Measurements from ENCODE around the gene BOD1L1.

BOD1L1 gene

DNA sequence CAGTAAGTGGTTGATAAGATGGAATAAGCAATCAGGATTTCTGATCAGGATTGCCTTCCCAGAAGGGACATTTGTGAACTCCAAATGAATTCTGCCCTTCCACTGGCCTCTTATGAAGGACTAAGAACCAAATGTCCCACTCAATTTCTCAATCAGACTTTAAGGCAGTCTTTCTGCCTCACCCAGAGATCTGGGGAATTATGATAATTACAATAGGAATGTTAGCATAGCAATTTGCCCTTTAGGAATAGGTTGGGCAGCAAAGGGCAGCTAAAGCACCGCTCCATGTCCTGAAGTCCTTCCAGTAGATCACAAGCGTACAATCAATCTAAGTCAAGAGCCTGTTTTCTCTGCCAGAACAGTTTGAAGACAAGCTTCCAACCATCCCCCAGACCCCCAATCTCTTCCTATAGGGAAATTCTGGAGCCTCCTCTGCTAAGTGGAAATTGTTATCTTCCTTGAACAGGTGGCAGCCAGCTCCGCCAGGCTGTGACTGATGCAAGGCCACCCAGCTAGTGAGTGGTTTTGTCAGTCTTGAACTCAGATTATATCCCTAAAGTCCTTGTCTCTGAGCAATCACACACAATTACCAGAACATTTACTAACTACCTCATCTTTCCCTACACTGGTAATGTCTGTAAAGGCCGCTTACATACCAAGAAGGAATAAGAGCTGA, 101.8 kb downstream of the BOD1L1 start:
- H3K27me3 Mint-ChIP-seq (ENCODE audit: low read depth, poor library complexity): peaks cover 100% of the 10 kb centered on the region
- no peak overlapping the region for H3K4me3 Mint-ChIP-seq
- TF ChIP-seq, protein P1, sequence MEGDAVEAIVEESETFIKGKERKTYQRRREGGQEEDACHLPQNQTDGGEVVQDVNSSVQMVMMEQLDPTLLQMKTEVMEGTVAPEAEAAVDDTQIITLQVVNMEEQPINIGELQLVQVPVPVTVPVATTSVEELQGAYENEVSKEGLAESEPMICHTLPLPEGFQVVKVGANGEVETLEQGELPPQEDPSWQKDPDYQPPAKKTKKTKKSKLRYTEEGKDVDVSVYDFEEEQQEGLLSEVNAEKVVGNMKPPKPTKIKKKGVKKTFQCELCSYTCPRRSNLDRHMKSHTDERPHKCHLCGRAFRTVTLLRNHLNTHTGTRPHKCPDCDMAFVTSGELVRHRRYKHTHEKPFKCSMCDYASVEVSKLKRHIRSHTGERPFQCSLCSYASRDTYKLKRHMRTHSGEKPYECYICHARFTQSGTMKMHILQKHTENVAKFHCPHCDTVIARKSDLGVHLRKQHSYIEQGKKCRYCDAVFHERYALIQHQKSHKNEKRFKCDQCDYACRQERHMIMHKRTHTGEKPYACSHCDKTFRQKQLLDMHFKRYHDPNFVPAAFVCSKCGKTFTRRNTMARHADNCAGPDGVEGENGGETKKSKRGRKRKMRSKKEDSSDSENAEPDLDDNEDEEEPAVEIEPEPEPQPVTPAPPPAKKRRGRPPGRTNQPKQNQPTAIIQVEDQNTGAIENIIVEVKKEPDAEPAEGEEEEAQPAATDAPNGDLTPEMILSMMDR (IDR thresholded peaks at IDR 0.05): no peak
- H3K27ac Mint-ChIP-seq: no peak overlapping the region
- peaks cover 8% of the 10 kb centered on the region for H3K4me1 Mint-ChIP-seq
- H3K36me3 Mint-ChIP-seq (ENCODE audit: low read depth): no peaks in the 10 kb centered on the region
- H3K9me3 Mint-ChIP-seq: peaks cover 31% of the 10 kb centered on the region
- DNase-seq: no peak

DNA sequence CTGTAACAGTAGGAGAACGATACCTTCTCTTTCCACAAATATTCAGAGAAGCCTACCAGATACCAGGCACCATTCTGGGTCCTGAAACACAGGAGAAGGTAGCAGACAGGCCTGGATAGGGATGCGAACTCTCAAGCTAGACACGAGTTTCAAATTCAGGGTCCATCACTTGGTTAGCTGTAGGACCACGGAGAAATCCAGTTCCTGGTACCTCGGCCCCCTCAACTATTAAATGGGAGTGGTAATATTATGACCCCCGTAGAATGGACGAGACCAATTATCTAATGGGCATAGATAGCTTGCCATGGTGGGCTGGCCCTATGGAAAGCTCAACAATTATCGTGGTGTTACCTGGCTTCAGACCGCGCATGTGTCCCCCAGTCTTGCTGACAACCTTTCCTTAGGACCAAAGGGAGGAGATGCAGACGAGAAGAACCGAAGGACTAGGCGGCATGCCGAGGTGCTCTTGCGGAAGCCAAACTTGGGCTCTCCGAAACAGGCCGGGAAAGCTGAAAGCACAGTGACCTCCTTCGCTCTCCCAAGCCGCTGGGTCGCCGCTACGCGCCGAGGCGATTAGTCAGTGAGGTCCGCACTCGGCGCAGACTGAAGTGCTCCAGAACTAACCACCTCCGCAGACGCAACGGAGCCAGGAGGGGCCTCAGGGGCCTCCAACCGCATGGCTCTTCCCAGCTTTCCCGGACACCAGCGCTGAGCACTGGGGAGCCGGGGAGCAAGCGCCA, 102.9 kb downstream of the BOD1L1 start:
- peaks cover 99% of the 10 kb centered on the region for H3K27me3 Mint-ChIP-seq (ENCODE audit: low read depth, poor library complexity)
- DNase-seq: no peak
- H3K36me3 Mint-ChIP-seq (ENCODE audit: low read depth): no peaks in the 10 kb centered on the region
- no peak overlapping the region for H3K4me3 Mint-ChIP-seq
- peaks cover 7% of the 10 kb centered on the region for H3K4me1 Mint-ChIP-seq
- no peak overlapping the region for H3K27ac Mint-ChIP-seq
- peaks cover 31% of the 10 kb centered on the region for H3K9me3 Mint-ChIP-seq
- TF ChIP-seq, protein P1 (IDR thresholded peaks at IDR 0.05): no peak

DNA sequence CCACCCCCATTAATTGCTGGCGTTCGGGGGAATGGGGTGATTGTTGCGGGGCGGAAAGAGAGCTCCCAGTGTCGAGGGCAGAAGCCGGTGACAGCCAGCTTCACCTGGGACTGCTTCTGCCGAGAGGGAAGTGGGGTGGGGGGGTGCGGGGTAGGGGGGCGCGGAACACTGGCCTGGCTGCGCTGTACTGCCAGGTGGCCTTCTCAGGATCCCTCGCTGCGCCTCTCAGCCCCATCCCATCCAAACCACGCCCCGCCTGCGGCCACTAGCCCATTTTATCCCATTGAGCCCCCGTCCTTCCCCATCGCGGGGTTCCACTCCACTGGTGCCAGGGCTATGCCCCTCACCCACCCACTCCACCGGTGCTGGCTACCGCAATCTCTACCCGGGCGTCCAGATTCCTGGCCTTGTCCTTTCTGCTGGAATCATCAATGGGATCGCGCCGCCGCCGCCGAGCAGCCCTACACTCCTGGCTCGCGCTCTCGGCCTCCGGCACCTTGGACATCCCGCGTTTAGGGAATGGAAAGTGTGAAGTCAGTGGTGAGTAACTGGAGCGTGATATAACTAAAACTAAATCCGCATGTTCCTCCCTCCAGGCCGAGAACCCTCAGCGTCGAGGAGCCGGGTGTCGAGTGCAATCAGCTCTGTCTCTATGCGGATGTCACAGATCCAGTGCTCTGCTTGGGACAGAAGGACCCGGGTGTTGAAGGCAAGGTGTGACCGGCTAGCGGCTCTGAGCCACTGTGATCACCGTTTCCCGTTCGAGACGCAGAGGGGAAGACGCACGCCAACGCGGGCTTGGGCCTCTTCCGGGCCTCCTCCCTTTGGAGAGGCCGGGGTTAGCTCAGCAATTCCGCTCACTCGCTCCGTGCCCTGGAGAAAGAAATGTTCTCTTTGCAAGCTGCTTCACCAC, 103.7 kb downstream of the BOD1L1 start:
- DNase-seq: no peak
- H3K4me3 Mint-ChIP-seq: no peak overlapping the region
- peaks cover 31% of the 10 kb centered on the region for H3K9me3 Mint-ChIP-seq
- no peak overlapping the region for H3K27ac Mint-ChIP-seq
- H3K4me1 Mint-ChIP-seq: peaks cover 7% of the 10 kb centered on the region
- TF ChIP-seq, protein P1 (IDR thresholded peaks at IDR 0.05): no peak
- peaks cover 99% of the 10 kb centered on the region for H3K27me3 Mint-ChIP-seq (ENCODE audit: low read depth, poor library complexity)
- no peaks in the 10 kb centered on the region for H3K36me3 Mint-ChIP-seq (ENCODE audit: low read depth)

DNA sequence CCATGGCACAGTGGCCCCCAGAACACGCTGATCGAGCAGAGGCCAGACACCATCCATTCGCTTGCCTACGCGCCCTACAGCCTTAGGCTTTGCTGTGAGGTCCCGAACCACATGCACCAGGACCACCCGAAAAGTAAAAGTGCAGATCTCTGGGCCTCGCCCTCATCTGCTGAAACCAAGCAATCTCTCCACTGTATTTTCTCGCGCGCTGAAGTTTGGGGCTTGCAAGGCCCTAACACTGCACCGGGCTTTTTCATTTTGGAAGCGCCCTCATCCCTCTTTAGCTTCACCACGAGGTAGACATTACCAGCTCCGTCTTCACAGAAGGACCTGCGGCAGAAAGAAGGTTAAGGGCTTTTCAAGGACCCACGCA, 104.4 kb downstream of the BOD1L1 start:
- Mint-ChIP-seq H3K4me1 (peaks cover 7% of the 10 kb centered on the region), H3K27ac (no peak overlapping the region), H3K27me3 (ENCODE audit: low read depth, poor library complexity) (peaks cover 97% of the 10 kb centered on the region), H3K36me3 (ENCODE audit: low read depth) (no peaks in the 10 kb centered on the region), H3K4me3 (no peak overlapping the region), H3K9me3 (peaks cover 31% of the 10 kb centered on the region)
- TF ChIP-seq, protein P1 (IDR thresholded peaks at IDR 0.05): no peak
- DNase-seq: no peak

DNA sequence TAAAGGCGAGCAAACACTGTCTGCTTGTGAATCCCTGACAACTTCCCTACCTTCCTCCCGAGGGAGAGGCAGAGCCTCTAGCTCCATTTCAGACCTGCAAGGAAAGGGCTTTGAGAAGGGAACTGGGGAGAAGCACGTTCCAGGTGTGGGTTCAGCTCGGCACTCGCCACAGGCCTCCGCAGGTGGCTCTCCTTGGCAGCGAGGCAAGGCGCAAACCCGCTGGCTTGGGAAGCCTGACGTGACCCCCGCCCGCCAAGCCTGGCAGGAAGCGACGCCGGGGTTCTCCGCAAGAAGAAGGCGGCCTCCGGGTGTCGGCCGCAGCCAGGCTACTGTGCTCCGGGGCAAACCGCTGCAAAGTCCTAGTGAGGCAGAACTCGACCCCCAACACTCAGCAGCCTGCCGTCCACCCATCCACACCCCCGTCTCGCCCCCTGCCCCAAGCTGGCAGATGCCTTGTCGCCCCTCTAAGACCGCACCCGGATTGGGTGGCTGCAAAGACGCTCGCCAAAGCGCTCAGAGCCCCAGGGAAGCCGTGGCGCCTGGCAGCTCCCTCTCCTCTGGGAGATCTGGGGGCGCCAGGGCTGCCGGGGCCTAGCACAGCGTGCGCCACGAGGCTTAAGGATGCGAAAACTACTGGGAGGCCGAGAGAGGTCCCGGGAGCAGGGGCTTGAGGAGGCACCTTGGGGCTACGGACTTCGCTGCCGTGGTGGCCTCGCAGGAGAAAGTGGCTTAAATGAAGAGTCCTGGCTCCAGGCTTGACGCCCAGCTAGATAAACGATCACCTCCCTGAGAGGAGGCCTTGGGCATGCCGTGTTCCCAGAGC, 105.0 kb downstream of the BOD1L1 start:
- H3K4me1 Mint-ChIP-seq: peaks cover 7% of the 10 kb centered on the region
- DNase-seq: no peak
- H3K9me3 Mint-ChIP-seq: peaks cover 31% of the 10 kb centered on the region
- H3K36me3 Mint-ChIP-seq (ENCODE audit: low read depth): no peaks in the 10 kb centered on the region
- peaks cover 96% of the 10 kb centered on the region for H3K27me3 Mint-ChIP-seq (ENCODE audit: low read depth, poor library complexity)
- TF ChIP-seq, protein P1 (IDR thresholded peaks at IDR 0.05): no peak
- H3K4me3 Mint-ChIP-seq: no peak overlapping the region
- no peak overlapping the region for H3K27ac Mint-ChIP-seq
